Measurements from ENCODE around the gene OTOF. TPM values are rescaled to one million over a fixed set of nuclear protein-coding genes. Genes with fewer than 3 reads are reported as not detected.

The OTOF gene
- total RNA-seq, 1 donor from 2014 or later: not detected

DNA sequence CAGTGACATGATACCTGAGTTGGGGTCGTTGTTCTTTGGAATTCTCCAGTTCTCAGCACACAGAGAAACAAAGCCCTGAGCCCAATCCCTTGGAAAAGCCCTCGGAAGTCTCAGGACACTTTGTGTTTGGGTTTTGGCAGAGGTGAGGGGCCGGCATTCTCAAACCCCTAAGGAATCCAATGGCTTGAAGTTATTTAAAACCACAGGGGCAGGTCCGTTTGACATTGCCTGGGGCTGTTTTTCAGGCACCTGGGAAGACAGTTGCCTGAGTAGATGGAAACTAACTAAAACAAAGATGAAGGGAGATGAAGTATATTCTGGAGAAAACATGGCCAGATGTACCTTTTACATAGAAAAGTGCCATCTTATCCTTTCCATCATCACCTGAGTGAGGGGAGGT lies 22.5 kb upstream of the OTOF start:
- Histone ChIP-seq H3K27me3 (no peaks in the 10 kb centered on the region), H3K36me3 (no peaks in the 10 kb centered on the region), H3K4me1 (no peaks in the 10 kb centered on the region), H3K4me3 (no peak overlapping the region), H3K9me3 (no peaks in the 10 kb centered on the region), H3K27ac (no peak overlapping the region)
- TF ChIP-seq, protein P1, sequence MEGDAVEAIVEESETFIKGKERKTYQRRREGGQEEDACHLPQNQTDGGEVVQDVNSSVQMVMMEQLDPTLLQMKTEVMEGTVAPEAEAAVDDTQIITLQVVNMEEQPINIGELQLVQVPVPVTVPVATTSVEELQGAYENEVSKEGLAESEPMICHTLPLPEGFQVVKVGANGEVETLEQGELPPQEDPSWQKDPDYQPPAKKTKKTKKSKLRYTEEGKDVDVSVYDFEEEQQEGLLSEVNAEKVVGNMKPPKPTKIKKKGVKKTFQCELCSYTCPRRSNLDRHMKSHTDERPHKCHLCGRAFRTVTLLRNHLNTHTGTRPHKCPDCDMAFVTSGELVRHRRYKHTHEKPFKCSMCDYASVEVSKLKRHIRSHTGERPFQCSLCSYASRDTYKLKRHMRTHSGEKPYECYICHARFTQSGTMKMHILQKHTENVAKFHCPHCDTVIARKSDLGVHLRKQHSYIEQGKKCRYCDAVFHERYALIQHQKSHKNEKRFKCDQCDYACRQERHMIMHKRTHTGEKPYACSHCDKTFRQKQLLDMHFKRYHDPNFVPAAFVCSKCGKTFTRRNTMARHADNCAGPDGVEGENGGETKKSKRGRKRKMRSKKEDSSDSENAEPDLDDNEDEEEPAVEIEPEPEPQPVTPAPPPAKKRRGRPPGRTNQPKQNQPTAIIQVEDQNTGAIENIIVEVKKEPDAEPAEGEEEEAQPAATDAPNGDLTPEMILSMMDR (IDR thresholded peaks at IDR 0.05): no peak
- intact Hi-C loops (cut with DNase I): no loop called here
- no peak for DNase-seq (ENCODE audit: low spot score in 2 of 2)

DNA sequence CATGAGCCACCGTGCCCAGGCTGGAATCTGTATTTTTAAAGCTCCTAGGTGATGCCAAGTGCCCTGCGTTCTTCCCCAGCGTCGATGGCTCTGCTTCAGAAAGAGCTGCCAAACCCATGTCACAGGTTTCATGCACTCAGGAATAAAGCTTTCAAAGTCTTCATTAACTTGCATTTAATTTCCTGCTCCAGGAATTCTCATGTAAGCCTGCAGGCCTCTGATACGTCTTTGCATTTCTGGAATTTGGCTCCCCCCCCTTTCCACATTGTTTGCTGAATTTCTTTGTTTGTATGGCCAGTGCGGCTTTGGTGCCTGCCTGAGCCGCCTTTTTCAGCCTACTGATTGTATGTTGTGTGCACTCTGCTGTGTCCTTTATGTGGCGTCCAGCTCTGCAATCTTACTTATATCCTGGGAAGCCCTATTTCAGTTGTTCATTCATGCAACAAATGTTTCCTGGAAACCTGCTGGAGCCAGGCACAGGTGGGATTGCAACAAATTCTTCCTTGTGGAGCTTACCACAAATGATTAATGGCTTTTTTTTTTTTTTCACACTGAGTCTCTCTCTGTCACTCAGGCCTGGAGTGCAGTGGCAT lies 17.9 kb upstream of the OTOF start:
- H3K9me3 ChIP-seq: no peaks in the 10 kb centered on the region
- TF ChIP-seq, protein P1 (IDR thresholded peaks at IDR 0.05): no peak
- no peak for DNase-seq (ENCODE audit: low spot score in 2 of 2)
- H3K27ac ChIP-seq: no peak overlapping the region
- intact Hi-C loops (cut with DNase I): no loop called here
- no peaks in the 10 kb centered on the region for H3K27me3 ChIP-seq
- no peaks in the 10 kb centered on the region for H3K36me3 ChIP-seq
- no peaks in the 10 kb centered on the region for H3K4me1 ChIP-seq
- no peak overlapping the region for H3K4me3 ChIP-seq

DNA sequence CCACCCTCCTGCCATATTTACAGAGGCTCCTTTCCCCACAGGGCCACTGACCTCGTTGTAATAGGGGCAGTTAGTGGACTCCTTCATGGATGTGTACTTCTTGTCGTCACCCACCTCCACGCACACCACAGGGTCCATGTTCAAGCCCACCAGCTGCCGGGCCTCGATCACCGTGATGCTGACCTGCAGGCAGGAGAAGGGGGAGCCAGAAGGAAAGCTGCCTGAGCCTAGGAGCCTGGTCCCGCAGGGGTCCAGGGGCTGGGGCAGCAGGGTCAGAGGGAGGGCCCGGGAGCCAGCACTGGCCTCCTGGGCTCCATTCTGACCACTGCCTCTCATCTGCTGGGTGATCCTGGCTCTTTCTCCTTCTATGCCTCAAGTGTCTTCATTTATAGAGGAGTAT lies 17.0 kb upstream of the OTOF start:
- Histone ChIP-seq H3K27me3 (no peaks in the 10 kb centered on the region), H3K27ac (no peak overlapping the region), H3K4me3 (no peak overlapping the region), H3K4me1 (no peaks in the 10 kb centered on the region), H3K9me3 (no peaks in the 10 kb centered on the region), H3K36me3 (no peaks in the 10 kb centered on the region)
- intact Hi-C loops (cut with DNase I): no loop called here
- DNase-seq (ENCODE audit: low spot score in 2 of 2): no peak
- TF ChIP-seq, protein P1 (IDR thresholded peaks at IDR 0.05): no peak

DNA sequence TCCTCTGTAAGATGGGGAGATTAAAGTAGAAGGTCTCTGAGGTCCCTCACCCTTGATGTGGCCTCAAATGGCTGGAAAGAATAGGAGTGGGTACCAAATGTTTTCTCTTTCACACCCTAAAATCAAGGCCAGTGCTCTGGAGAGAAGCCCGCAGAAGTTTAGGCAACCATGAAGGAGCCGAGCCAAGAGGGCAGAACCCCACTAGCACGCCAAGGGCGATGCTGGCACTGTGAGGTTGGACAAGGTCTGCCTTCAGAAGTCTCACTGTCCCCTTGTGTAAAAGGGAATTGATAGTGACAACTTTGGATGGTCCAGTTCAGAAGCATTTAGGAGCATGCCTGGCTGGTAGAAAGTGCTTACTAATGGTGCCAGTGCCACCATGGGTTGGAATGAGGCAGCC lies 16.3 kb upstream of the OTOF start:
- Histone ChIP-seq H3K4me3 (no peak overlapping the region), H3K36me3 (no peaks in the 10 kb centered on the region), H3K27me3 (no peaks in the 10 kb centered on the region), H3K9me3 (no peaks in the 10 kb centered on the region), H3K4me1 (no peaks in the 10 kb centered on the region), H3K27ac (no peak overlapping the region)
- DNase-seq (ENCODE audit: low spot score in 2 of 2): no peak
- intact Hi-C loops (cut with DNase I): no loop called here
- TF ChIP-seq, protein P1 (IDR thresholded peaks at IDR 0.05): no peak

DNA sequence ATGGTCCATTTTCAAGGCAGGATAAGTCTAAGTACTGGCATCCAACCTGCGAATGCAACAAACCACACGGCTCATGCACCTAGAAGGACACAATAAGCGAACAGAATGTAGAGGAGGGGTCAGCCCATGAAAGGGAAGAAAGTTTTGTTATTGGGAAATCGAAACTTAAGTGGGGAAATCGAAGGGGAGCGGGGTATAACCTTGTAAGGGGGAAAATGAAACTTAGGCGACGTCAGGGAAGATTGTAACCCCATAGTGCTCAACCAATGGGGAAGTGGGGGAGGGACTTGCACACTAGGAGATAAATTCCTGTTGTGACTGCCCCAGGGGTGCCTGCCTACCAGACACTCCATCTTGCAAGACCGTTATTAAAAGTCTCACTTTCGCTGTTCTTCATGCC lies 15.6 kb upstream of the OTOF start:
- intact Hi-C loops (cut with DNase I): no loop called here
- Histone ChIP-seq H3K9me3 (no peaks in the 10 kb centered on the region), H3K27ac (no peak overlapping the region), H3K4me1 (no peaks in the 10 kb centered on the region), H3K27me3 (no peaks in the 10 kb centered on the region), H3K4me3 (no peak overlapping the region), H3K36me3 (no peaks in the 10 kb centered on the region)
- TF ChIP-seq, protein P1 (IDR thresholded peaks at IDR 0.05): no peak
- no peak for DNase-seq (ENCODE audit: low spot score in 2 of 2)
